Measurements from ENCODE around the gene LHX3.

LHX3 gene

GRCh38 chr9:136251264-136252115 is 46.6 kb upstream of the LHX3 start:
- Histone ChIP-seq H3K4me2 (ENCODE audit: low read length) (no peak overlapping the region), H3K9me3 (ENCODE audit: control insufficient read depth, low read length) (no peaks in the 10 kb centered on the region), H3K36me3 (ENCODE audit: control insufficient read depth, insufficient read depth, low read length) (no peaks in the 10 kb centered on the region), H3K4me1 (no peaks in the 10 kb centered on the region), H3K27me3 (ENCODE audit: control insufficient read depth, insufficient read depth, low read length) (no peaks in the 10 kb centered on the region), H2AFZ (no peak overlapping the region), H3K9ac (no peak overlapping the region), H3K79me2 (no peaks in the 10 kb centered on the region), H3K27ac (no peak overlapping the region), H3K4me3 (ENCODE audit: low read depth, low read length) (no peak overlapping the region)
- no peak for TF ChIP-seq CTCF (IDR thresholded peaks at IDR 0.05)

- no peak for TF ChIP-seq CTCF (IDR thresholded peaks at IDR 0.05)
- H3K79me2 ChIP-seq: no peaks in the 10 kb centered on the region
- H3K4me3 ChIP-seq (ENCODE audit: low read depth, low read length): no peak overlapping the region
Observed at GRCh38 chr9:136250676-136251075, 45.7 kb upstream of the LHX3 start.

GRCh38 chr9:136249877-136250559 is 45.1 kb upstream of the LHX3 start:
- Histone ChIP-seq H3K36me3 (ENCODE audit: control insufficient read depth, insufficient read depth, low read length) (no peaks in the 10 kb centered on the region), H3K4me2 (ENCODE audit: low read length) (no peak overlapping the region), H3K27me3 (ENCODE audit: control insufficient read depth, insufficient read depth, low read length) (no peaks in the 10 kb centered on the region), H3K79me2 (no peaks in the 10 kb centered on the region), H3K9ac (no peak overlapping the region), H3K9me3 (ENCODE audit: control insufficient read depth, low read length) (no peaks in the 10 kb centered on the region), H3K4me1 (peaks cover 2% of the 10 kb centered on the region), H3K4me3 (ENCODE audit: low read depth, low read length) (no peak overlapping the region), H3K27ac (no peak overlapping the region), H2AFZ (no peak overlapping the region)
- TF ChIP-seq CTCF (IDR thresholded peaks at IDR 0.05): no peak

More at GRCh38 chr9:136250676-136251075, 45.7 kb upstream of the LHX3 start:
- H3K4me1 ChIP-seq: peaks cover 2% of the 10 kb centered on the region
- H3K27ac ChIP-seq: no peak overlapping the region
- no peak overlapping the region for H2AFZ ChIP-seq
- H3K4me2 ChIP-seq (ENCODE audit: low read length): no peak overlapping the region
- no peaks in the 10 kb centered on the region for H3K9me3 ChIP-seq (ENCODE audit: control insufficient read depth, low read length)
- no peak overlapping the region for H3K9ac ChIP-seq
- H3K27me3 ChIP-seq (ENCODE audit: control insufficient read depth, insufficient read depth, low read length): no peaks in the 10 kb centered on the region
- no peaks in the 10 kb centered on the region for H3K36me3 ChIP-seq (ENCODE audit: control insufficient read depth, insufficient read depth, low read length)

GRCh38 chr9:136248951-136249876 is 44.3 kb upstream of the LHX3 start:
- Histone ChIP-seq H3K79me2 (no peaks in the 10 kb centered on the region), H2AFZ (no peak overlapping the region), H3K27me3 (ENCODE audit: control insufficient read depth, insufficient read depth, low read length) (no peaks in the 10 kb centered on the region), H3K9me3 (ENCODE audit: control insufficient read depth, low read length) (no peaks in the 10 kb centered on the region), H3K36me3 (ENCODE audit: control insufficient read depth, insufficient read depth, low read length) (no peaks in the 10 kb centered on the region), H3K27ac (no peak overlapping the region), H3K4me2 (ENCODE audit: low read length) (no peak overlapping the region), H3K4me3 (ENCODE audit: low read depth, low read length) (no peak overlapping the region), H3K4me1 (peaks cover 8% of the 10 kb centered on the region), H3K9ac (no peak overlapping the region)
- TF ChIP-seq CTCF (IDR thresholded peaks at IDR 0.05): no peak
